ENCODE results near the gene TMEM131. TPM values are rescaled to one million over a fixed set of nuclear protein-coding genes. Genes with fewer than 3 reads are reported as not detected.
"Not testable (repeated sequence)": the region's sequence is repeated elsewhere in the genome, so short reads cannot be mapped to it uniquely, and the experiment has no call there.

TMEM131 gene
- polyA plus RNA-seq, 3 donors = 37.0 to 48.0 (median 39.6) TPM

- DNase-seq (ENCODE audit: low read depth in 3 of 3, low spot score in 2 of 3) = no peak
Observed at GRCh38 chr2:97958184-97958583, 37.6 kb downstream of the TMEM131 start.

GRCh38 chr2:97957432-97958183 lies 38.1 kb downstream of the TMEM131 start:
- no peak for DNase-seq (ENCODE audit: low read depth in 3 of 3, low spot score in 2 of 3)

GRCh38 chr2:97956753-97957152 lies 39.0 kb downstream of the TMEM131 start:
- not testable (repeated sequence) for DNase-seq (ENCODE audit: low read depth in 3 of 3, low spot score in 2 of 3)

- DNase-seq (ENCODE audit: low read depth in 3 of 3, low spot score in 2 of 3) = no peak
Observed at GRCh38 chr2:97953853-97954252, 41.9 kb downstream of the TMEM131 start.

GRCh38 chr2:97952357-97952756 lies 43.4 kb downstream of the TMEM131 start:
- no peak for DNase-seq (ENCODE audit: low read depth in 3 of 3, low spot score in 2 of 3)

- DNase-seq (ENCODE audit: low read depth in 3 of 3, low spot score in 2 of 3) = no peak
Observed at GRCh38 chr2:97951155-97951680, 44.5 kb downstream of the TMEM131 start.

GRCh38 chr2:97950329-97951154 lies 45.2 kb downstream of the TMEM131 start:
- DNase-seq (ENCODE audit: low read depth in 3 of 3, low spot score in 2 of 3) = no peak

- no peak for DNase-seq (ENCODE audit: low read depth in 3 of 3, low spot score in 2 of 3)
Observed at GRCh38 chr2:97948926-97949325, 46.8 kb downstream of the TMEM131 start.

- DNase-seq (ENCODE audit: low read depth in 3 of 3, low spot score in 2 of 3) = no peak
Observed at GRCh38 chr2:97945791-97946190, 50.0 kb downstream of the TMEM131 start.

GRCh38 chr2:97936881-97937280 lies 58.9 kb downstream of the TMEM131 start:
- DNase-seq (ENCODE audit: low read depth in 3 of 3, low spot score in 2 of 3) = no peak

GRCh38 chr2:97936199-97936598 lies 59.5 kb downstream of the TMEM131 start:
- DNase-seq (ENCODE audit: low read depth in 3 of 3, low spot score in 2 of 3) = peak in 1 of 3 donors; percentile 18

GRCh38 chr2:97935719-97936161 lies 60.0 kb downstream of the TMEM131 start:
- DNase-seq (ENCODE audit: low read depth in 3 of 3, low spot score in 2 of 3) = no peak

GRCh38 chr2:97932975-97933662 lies 62.6 kb downstream of the TMEM131 start:
- no peak for DNase-seq (ENCODE audit: low read depth in 3 of 3, low spot score in 2 of 3)

- DNase-seq (ENCODE audit: low read depth in 3 of 3, low spot score in 2 of 3) = no peak
Observed at GRCh38 chr2:97931858-97932225, 63.9 kb downstream of the TMEM131 start.

GRCh38 chr2:97931118-97931857 lies 64.5 kb downstream of the TMEM131 start:
- no peak for DNase-seq (ENCODE audit: low read depth in 3 of 3, low spot score in 2 of 3)

- DNase-seq (ENCODE audit: low read depth in 3 of 3, low spot score in 2 of 3) = no peak
Observed at GRCh38 chr2:97928591-97928990, 67.2 kb downstream of the TMEM131 start.

- no peak for DNase-seq (ENCODE audit: low read depth in 3 of 3, low spot score in 2 of 3)
Observed at GRCh38 chr2:97926946-97927345, 68.8 kb downstream of the TMEM131 start.

GRCh38 chr2:97924194-97924593 lies 71.6 kb downstream of the TMEM131 start:
- DNase-seq (ENCODE audit: low read depth in 3 of 3, low spot score in 2 of 3) = no peak

GRCh38 chr2:97919858-97920257 lies 75.9 kb downstream of the TMEM131 start:
- DNase-seq (ENCODE audit: low read depth in 3 of 3, low spot score in 2 of 3) = no peak

- DNase-seq (ENCODE audit: low read depth in 3 of 3, low spot score in 2 of 3) = no peak
Observed at GRCh38 chr2:97918818-97919217, 76.9 kb downstream of the TMEM131 start.
